H4 (cell line): ENCODE results near the gene CACNA1D. TPM values are rescaled to one million over a fixed set of nuclear protein-coding genes. Genes with fewer than 3 reads are reported as not detected.
"Not testable (repeated sequence)": the region's sequence is repeated elsewhere in the genome, so short reads cannot be mapped to it uniquely, and the experiment has no call there.

Experiments
- DNase-seq: peaks from one replicate; pipeline ENCODE4 v3.0.0-alpha.2; 2015; ENCODE audit warnings: low spot score
- total RNA-seq: library from RNA; depleted of rRNA; stranded (reverse); fragments of >200 nt; shearing (Covaris generic); gene quantifications from 2 replicates; pipeline ENCODE4 v1.2.3, GENCODE V29; 2014

CACNA1D gene
- total RNA-seq, 1 experiment from 2014 or later: 1.4 TPM

DNA sequence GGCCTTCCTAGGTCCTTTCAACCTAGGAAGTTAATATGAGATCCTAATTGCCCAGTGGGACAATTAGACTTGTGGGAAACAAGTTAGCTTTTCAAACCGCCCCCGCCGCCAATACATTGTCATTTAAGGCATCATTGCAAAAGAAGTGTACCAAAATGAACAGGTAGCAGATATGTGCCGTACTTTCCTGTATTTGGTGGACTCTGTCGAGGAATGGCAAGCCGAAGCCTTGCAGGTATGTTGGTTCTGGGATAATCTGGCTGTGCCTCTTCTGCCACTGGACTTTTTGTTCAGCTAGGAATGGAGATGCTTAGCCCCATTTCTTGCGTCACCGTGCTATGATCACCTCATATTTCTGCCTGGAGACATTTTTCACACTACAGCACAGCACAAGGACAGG, 157.5 kb downstream of the CACNA1D start:
- no peak for DNase-seq

DNA sequence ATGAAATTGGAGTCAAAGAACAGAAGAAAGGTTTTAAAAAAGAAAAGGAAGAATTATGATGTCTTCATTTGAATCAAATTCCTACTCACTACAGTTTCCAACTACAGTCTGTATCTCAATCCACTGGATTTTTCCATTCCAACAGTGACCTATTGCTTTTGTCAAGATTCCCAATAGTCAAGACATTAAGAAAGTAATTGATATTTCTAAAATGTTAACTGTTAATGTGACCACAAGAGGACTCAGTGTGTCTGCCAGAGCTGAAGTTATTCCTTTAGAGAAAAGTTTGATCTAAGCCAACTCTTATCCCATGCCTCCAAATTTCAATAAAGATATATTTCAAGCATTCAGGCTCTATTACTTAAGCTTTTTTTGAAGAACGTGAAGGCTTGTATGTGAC, 163.2 kb downstream of the CACNA1D start:
- no peak for DNase-seq

DNA sequence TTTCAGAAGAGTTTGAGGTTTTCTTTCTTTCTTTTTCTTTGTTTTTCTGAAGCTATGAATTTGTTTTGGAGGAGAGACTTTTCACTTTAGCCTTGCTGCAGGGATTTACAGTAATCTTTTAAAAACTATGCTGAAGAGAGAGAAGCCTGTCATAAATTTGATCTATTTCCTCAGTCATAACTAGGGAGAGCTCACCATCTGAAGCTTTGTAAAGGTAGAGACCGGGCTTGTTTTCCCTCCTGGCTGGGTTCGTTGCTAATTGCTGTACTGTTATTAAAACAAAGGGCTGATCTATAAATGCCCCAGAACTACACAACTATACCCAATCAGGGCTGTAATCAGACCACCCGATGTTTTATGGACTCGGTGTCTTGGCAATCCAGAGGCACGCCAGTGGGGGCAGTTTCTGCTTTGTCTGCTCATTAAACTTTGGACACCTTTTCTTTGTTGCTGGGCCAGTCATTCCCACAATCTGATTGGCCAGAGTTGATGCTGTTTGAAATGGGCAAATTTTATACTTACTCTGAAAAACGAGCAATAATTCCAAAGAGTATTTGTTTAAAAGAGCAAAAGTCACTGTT, 164.3 kb downstream of the CACNA1D start:
- DNase-seq: no peak

DNA sequence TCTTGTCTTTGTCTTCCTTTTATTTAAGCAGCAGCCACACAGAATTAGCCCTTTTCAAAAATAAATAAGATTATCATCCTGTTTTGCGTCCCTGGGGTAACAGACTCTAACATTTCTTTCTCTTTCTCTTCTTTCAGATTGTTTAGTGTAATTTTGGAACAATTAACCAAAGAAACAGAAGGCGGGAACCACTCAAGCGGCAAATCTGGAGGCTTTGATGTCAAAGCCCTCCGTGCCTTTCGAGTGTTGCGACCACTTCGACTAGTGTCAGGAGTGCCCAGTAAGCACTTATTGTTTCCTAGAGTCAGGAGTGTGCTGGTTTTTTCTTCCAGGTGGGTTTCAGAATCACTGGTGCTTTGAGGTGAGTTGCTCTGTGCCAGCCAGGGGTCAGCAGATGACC, 165.6 kb downstream of the CACNA1D start:
- no peak for DNase-seq

DNA sequence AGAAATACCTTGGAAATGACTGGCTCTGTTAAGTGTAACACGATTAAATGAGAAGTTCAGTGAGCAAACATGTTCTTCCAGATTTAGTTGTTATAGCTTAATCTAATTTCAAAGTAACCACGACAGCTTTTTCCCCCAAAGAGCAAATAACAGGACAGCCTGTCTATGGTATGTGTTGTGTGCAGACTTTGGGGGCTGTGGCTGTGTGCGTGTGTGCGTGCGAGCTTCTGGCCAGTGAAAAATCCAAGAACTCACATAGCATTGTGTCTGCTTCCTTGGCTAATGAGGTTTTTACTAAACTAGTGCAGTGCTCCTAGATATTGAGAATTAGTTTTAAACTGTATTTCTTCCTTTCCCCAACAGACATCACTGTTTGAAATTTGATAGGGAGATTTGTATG, 167.1 kb downstream of the CACNA1D start:
- DNase-seq: no peak

DNA sequence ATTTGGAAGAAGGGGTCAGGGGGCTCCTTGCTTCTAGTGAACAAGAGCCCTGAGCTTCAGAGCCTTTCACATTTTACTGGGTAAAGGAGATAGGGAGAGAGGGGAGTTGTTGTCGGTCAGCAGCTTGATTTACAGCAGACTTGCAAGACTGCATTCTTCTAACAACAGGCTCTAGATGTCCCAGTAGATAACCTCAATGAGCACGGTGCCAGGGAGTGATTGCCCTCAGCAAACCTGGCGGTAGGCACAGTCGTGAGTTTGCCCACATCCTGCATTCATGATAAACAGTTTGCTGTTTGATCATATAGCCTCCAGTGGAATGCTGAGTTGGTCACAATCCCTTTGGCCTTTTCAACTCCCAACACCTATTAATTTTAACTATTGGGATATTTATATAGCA, 170.4 kb downstream of the CACNA1D start:
- not testable (repeated sequence) for DNase-seq

GRCh38 chr3:53665608-53666425, 171.4 kb downstream of the CACNA1D start:
- no peak for DNase-seq

DNA sequence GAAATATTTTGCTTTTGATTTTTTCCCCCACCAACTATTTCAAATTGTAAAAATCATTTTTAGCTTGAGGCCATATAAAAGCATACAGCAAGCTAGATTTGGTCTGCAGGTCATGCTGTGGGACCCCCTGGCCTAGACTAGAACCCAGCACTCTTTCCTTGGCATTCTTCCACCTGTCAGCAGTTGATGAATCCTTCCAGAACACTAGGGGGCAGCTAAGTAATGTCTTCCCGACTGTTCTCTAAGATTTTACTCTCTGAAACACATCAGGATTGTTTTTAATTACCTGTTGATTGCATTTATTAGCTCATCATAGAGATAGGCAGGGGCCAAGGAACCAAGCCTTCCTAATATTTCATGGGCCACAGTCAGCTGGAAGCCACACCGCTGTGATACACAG, 174.5 kb downstream of the CACNA1D start:
- DNase-seq: no peak

- no peak for DNase-seq
Measured at GRCh38 chr3:53670721-53671120, 176.3 kb downstream of the CACNA1D start.

- DNase-seq: no peak
Measured at GRCh38 chr3:53671192-53671960, 177.0 kb downstream of the CACNA1D start.

DNA sequence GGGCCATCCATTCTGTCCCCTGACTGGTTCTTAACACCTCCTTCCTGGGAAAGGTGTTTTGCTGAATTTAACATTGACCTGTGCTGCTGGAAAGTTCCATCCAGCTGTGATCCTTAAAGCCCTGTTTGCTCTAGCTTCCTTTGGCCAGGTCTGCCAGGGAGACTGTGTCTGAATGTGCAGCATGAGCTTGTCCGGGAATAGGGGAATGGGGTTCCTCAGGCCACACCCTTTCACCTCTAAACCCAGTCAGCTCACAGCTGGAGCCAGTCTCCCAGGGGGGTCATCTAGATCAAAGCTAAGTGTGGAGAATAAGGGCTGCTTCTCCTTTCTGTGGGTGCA, 177.5 kb downstream of the CACNA1D start:
- DNase-seq: no peak

GRCh38 chr3:53672981-53673380, 178.6 kb downstream of the CACNA1D start:
- DNase-seq: no peak

- no peak for DNase-seq
Measured at GRCh38 chr3:53673722-53674350, 179.4 kb downstream of the CACNA1D start.

GRCh38 chr3:53674582-53674981, 180.2 kb downstream of the CACNA1D start:
- DNase-seq: no peak

- DNase-seq: no peak
Measured at GRCh38 chr3:53675022-53675697, 180.7 kb downstream of the CACNA1D start.

DNA sequence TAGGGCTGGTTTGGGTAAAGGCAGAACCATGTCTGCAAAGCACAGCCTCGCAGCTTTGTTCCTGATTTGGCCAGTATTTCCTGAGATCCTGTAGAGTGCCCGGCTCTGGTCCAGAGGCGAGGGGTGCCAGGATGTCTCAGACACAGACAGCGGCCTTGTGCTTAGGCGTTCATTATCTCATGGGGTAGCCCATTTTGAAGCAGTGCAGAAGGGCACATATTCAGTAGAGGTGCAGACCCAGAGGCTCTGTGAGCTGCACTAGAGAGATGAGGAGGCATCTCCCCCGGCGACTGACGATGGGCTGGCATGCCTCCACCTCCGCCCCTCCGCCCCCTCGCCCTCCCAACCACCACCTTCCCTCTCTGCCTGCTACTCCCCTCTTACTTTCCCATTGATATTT, 181.5 kb downstream of the CACNA1D start:
- no peak for DNase-seq

DNA sequence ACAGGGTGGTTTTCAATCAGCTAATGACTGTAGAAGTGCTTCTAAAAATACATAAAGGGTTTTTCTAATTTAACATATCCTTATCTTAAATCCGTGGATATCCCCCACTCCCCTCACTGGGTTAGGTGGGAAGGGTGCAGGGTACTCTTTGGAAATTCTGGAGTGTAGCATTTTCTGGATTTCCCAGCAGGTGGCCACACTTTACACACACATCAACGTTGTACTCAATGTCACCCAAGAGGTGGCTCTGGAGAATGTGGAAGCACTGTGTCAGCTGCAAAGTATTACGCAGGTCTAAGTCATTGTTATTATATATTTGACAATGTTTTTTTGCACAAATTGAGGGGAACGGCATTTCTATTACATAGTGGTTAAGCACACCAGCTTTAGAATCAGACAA, 183.0 kb downstream of the CACNA1D start:
- DNase-seq: no peak

DNA sequence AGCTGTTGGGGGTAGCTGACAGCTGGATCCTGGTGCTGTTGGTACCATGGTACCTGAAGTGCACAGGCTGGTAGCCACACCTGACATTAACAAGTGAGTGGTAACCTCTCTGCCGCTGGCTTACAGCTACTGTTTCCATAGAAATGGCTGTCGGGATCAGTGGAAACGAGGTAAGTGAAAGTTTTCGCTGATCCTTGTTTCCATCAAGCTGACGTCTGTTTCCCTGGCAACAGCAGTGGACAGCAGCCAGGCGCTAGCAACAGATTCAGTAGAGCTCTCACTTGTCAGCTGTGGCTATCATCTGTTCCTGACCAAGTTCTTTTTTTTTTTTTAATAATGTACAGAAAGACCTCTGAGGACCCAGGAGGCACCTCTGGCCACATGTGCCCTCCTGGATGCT, 185.6 kb downstream of the CACNA1D start:
- no peak for DNase-seq

DNA sequence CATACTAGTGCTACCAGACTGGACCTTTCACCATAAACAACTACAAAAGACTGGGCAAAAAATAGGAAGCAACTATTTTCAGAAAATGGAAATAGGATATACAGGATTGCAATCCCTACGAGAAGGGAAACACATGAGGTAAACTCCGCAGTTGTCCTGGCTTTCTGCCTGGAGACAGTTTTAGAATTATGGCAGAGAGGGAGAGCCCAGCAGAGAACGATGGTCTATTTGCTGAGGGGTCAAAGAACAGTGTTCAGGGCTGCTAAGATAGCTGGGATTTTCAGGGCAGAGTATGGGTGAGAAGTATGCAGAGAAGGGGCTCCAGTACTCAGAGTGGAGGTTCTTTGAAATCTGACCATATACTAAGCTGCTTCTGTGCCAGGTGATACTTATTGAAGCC, 188.4 kb downstream of the CACNA1D start:
- DNase-seq: no peak

- DNase-seq: no peak
Measured at GRCh38 chr3:53688066-53688465, 193.7 kb downstream of the CACNA1D start.

GRCh38 chr3:53688989-53689388, 194.6 kb downstream of the CACNA1D start:
- no peak for DNase-seq

DNA sequence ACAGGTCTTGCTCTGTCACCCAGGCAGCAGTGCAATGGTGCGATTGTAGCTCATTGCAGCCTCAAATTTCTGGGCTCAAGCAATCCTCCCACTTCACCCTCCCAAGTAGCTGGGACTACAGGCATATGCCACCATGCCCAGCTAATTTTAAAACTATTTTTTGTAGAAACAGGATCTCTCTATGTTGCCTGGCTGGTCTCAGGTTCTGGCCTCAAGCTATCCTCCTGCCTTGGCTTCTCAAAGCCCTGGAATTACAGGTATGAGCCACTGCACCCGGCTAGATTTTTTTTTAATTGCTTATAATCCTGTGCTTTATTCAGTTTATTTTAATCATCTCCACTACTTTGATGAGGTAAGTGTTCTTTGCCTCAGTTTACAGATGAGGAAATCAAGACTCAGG, 195.3 kb downstream of the CACNA1D start:
- DNase-seq: no peak
